HepG2 (cell line): ENCODE data around the gene HBA2. TPM values are rescaled to one million over a fixed set of nuclear protein-coding genes. Genes with fewer than 3 reads are reported as not detected.
A peak's percentile ranks its signal among the peaks of the same experiment; 100 is the strongest.
"Not testable (repeated sequence)": the region's sequence is repeated elsewhere in the genome, so short reads cannot be mapped to it uniquely, and the experiment has no call there.

ENCODE experiments used
- ATAC-seq: fragments of 200-7000 bp; cut with Tn5 transposase; 3 replicates; pipeline ENCODE4 v1.9.1; 2020; ENCODE audit warnings: mild to moderate bottlenecking, moderate library complexity
- BruUV-seq: library from RNA; stranded (reverse); fragments of 400-500 nt; replicated peaks from 2 replicates; lab custom pipeline; 2021; lab: Mats Ljungman, UMichigan
- CTCF ChIA-PET: fragments of 300-600 bp; formaldehyde crosslinking; extraction: SDS; loops from one replicate; lab custom pipeline; 2021; ENCODE audit warnings: low total read pairs, inconsistent platforms, low intra/inter-chr PET ratio; lab: Yijun Ruan, JAX
- POLR2A ChIA-PET: fragments of 350-600 bp; sonication (Branson Sonifier 250); formaldehyde crosslinking; loops from one replicate; lab custom pipeline; 2020; ENCODE audit warnings: antibody characterized with exemption, inconsistent platforms; lab: Yijun Ruan, JAX
- DNase-seq: peaks from one replicate; pipeline ENCODE4 v3.0.0-alpha.2; 2015; ENCODE audit warnings: low spot score
- FAIRE-seq: peaks from 3 replicates; lab custom pipeline; 2011; peaks lifted over from hg19 to GRCh38; lab: Jason Lieb, UNC
- H2AFZ ChIP-seq: one replicate; pipeline ENCODE4 v1.6.1; 2011; ENCODE audit warnings: low read length, inconsistent platforms
- H3K27ac ChIP-seq: fragments of 300-600 bp; 3 replicates; pipeline ENCODE4 v1.8.0; 2011; ENCODE audit warnings: mixed run types, mild to moderate bottlenecking, mixed read lengths, low read length, inconsistent platforms; ENCODE audit not compliant: insufficient read depth; ENCODE audit errors: extremely low read length
- H3K27me3 ChIP-seq, 2 experiments: fragments of 200-600 bp in 1 of 2; 2 replicates in 1 of 2; 3 replicates in 1 of 2; pipeline versions ENCODE4 v1.6.0 to v1.8.0; 2011; ENCODE audit warnings: low read length in 2 of 2, mild to moderate bottlenecking in 2 of 2, moderate library complexity in 2 of 2, inconsistent platforms in 1 of 2; ENCODE audit not compliant: insufficient read depth in 2 of 2, control insufficient read depth in 1 of 2
- H3K36me3 ChIP-seq, 2 experiments: fragments of 200-600 bp in 1 of 2; replicated peaks in 1 of 2; 2 replicates in 1 of 2; 3 replicates in 1 of 2; pipeline versions ENCODE4 v1.5.1 to v1.8.0; 2011; ENCODE audit warnings: low read length in 2 of 2, inconsistent platforms in 1 of 2; ENCODE audit not compliant: insufficient read depth in 2 of 2, control insufficient read depth in 1 of 2
- H3K4me1 ChIP-seq: 2 replicates; pipeline ENCODE4 v1.5.1; 2012; ENCODE audit warnings: low read length, inconsistent platforms; ENCODE audit not compliant: insufficient read depth
- H3K4me2 ChIP-seq: 2 replicates; pipeline ENCODE4 v1.6.0; 2011; ENCODE audit warnings: low read depth, low read length, inconsistent platforms
- H3K4me3 ChIP-seq, 3 experiments: fragments of 200-600 bp in 1 of 3; sonication (generic), shearing (Covaris generic) in 1 of 3; replicated peaks in 1 of 3; 2 replicates each; pipeline ENCODE4 v1.5.1; 2011 to 2016; ENCODE audit warnings: low read length in 3 of 3, inconsistent platforms in 2 of 3, low read depth in 2 of 3, mild to moderate bottlenecking in 2 of 3, control low read depth in 1 of 3, mixed read lengths in 1 of 3; ENCODE audit not compliant: insufficient read depth in 1 of 3
- H3K79me2 ChIP-seq: one replicate; pipeline ENCODE4 v1.6.1; 2011; ENCODE audit warnings: low read length, inconsistent platforms; ENCODE audit not compliant: insufficient read depth
- H3K9ac ChIP-seq: 2 replicates; pipeline ENCODE4 v1.6.0; 2011; ENCODE audit warnings: mild to moderate bottlenecking, low read depth, low read length, inconsistent platforms; ENCODE audit not compliant: insufficient read depth
- H3K9me3 ChIP-seq: 2 replicates; pipeline ENCODE4 v1.5.1; 2012; ENCODE audit warnings: mild to moderate bottlenecking, low read length
- H4K20me1 ChIP-seq: 2 replicates; pipeline ENCODE4 v1.6.0; 2011; ENCODE audit warnings: inconsistent platforms, mild to moderate bottlenecking, low read length, moderate library complexity; ENCODE audit not compliant: insufficient read depth
- ARID5B ChIP-seq: IDR thresholded peaks from 2 replicates; pipeline ENCODE4 v1.4.0; 2020; ENCODE audit warnings: mild to moderate bottlenecking, missing genetic modification reagents
- CC2D1A ChIP-seq: sonication (generic); formaldehyde crosslinking; IDR thresholded peaks from 2 replicates; pipeline ENCODE4 v1.8.1; 2023; ENCODE audit warnings: mild to moderate bottlenecking, missing genetic modification reagents
- ETV6 ChIP-seq: sonication (generic); formaldehyde crosslinking; conservative IDR thresholded peaks from 2 replicates; pipeline ENCODE4 v1.4.0; 2020; ENCODE audit warnings: missing genetic modification reagents
- HMGXB3 ChIP-seq: sonication (generic); formaldehyde crosslinking; IDR thresholded peaks from 2 replicates; pipeline ENCODE4 v1.4.0; 2020; ENCODE audit warnings: missing genetic modification reagents, borderline replicate concordance
- HOXD1 ChIP-seq: sonication (generic); formaldehyde crosslinking; IDR thresholded peaks from 2 replicates; pipeline ENCODE4 v1.5.0; 2020; ENCODE audit warnings: missing genetic modification reagents
- MAFG ChIP-seq: sonication (generic); formaldehyde crosslinking; IDR thresholded peaks from 2 replicates; pipeline ENCODE4 v1.5.1; 2020; ENCODE audit warnings: mild to moderate bottlenecking, missing genetic modification reagents
- SRY ChIP-seq: sonication (generic); formaldehyde crosslinking; IDR thresholded peaks from 2 replicates; pipeline ENCODE4 v1.8.0; 2022; ENCODE audit warnings: mild to moderate bottlenecking, missing genetic modification reagents
- ZNF101 ChIP-seq: sonication (generic); formaldehyde crosslinking; IDR thresholded peaks from 2 replicates; pipeline ENCODE4 v1.4.0; 2020; ENCODE audit warnings: mild to moderate bottlenecking, low read depth, missing genetic modification reagents, borderline replicate concordance
- ZNF713 ChIP-seq: sonication (generic); formaldehyde crosslinking; IDR thresholded peaks from 2 replicates; pipeline ENCODE4 v1.4.0; 2020; ENCODE audit warnings: mild to moderate bottlenecking, missing genetic modification reagents
- ZNF724P ChIP-seq: sonication (generic); formaldehyde crosslinking; IDR thresholded peaks from 2 replicates; pipeline ENCODE4 v1.8.0; 2022; ENCODE audit warnings: missing genetic modification reagents, borderline replicate concordance
- ZSCAN9 ChIP-seq: IDR thresholded peaks from 2 replicates; pipeline ENCODE4 v1.6.1; 2016; ENCODE audit warnings: borderline replicate concordance
- WGBS: methylation state at CpG from one replicate; pipeline ENCODE4 v1.1.6; 2017; ENCODE audit warnings: low lambda C conversion rate; 5-methylcytosine and 5-hydroxymethylcytosine counted together
- in situ Hi-C: cut with HindIII; loops from 2 replicates; pipeline ENCODE4 v1.10.0; 2017; ENCODE audit warnings: low pct_unique_long_range_greater_than_20kb; ENCODE audit not compliant: extremely low pct_ligation_motif_present
- intact Hi-C: fragments of 100-400 bp; cut with micrococcal nuclease; formaldehyde crosslinking; loops from one replicate; pipeline ENCODE4 v1.10.0; 2022; ENCODE audit not compliant: unreplicated experiment
- polyA plus RNA-seq, 8 experiments: library from polyadenylated mRNA; depleted of rRNA in 3 of 8; stranded (reverse) in 7 of 8; unstranded in 1 of 8; fragments of >200 nt; fragmentation: Illumina TruSeq in 4 of 8; extraction: Trizol in 4 of 8; gene quantifications; 2 replicates each; pipeline versions ENCODE4 v1.2.1 to v1.2.3, GENCODE V29; 2011 to 2016; ENCODE audit warnings: low read depth in 4 of 8, missing spikeins in 1 of 8, mixed read lengths in 1 of 8; ENCODE audit not compliant: insufficient read depth in 1 of 8
- total RNA-seq, 5 experiments: library from RNA; depleted of rRNA; stranded (reverse); fragments of >200 nt; fragmentation: Illumina TruSeq; extraction: Trizol; gene quantifications; 2 replicates each; pipeline ENCODE4 v1.2.3, GENCODE V29; 2016; ENCODE audit warnings: low read depth in 1 of 5

HBA2 gene
- total and polyA plus RNA-seq, 2 of the 13 experiments (the other 11 are each of a cell fraction or from before 2014, with no cell fraction given): not detected

GRCh38 chr16:169014-169413 lies 3.7 kb upstream of the HBA2 start:
- in situ Hi-C loops: no loop called here
- BruUV-seq: no TSS peak
- TF ChIP-seq CC2D1A (CRISPR knock-in tag) (no peak), ZNF713 (CRISPR knock-in tag) (no peak), MAFG (no peak), ZNF724P (CRISPR knock-in tag) (no peak), HOXD1 (CRISPR knock-in tag) (no peak), ZNF101 (CRISPR knock-in tag) (no peak)
- TF ChIP-seq, all 625 proteins: peak for 0
- Histone ChIP-seq H3K4me3 (no peak overlapping the region), H3K36me3 (no peaks in the 10 kb centered on the region), H3K27ac (no peak overlapping the region), H3K9me3 (no peaks in the 10 kb centered on the region), H3K4me1 (0 out of 2 replicates have a peak, but pooled peaks cover 18% of the 10 kb centered on the region), H2AFZ (no peak overlapping the region), H3K79me2 (no peaks in the 10 kb centered on the region), H3K9ac (no peak overlapping the region), H3K4me2 (no peak overlapping the region), H4K20me1 (peaks cover 3% of the 10 kb centered on the region; the same call in 1 of the 2 replicates), H3K27me3 (peaks cover 23 to 43% of the 10 kb centered on the region in 2 experiments)
- ChIA-PET CTCF (no interaction called here), POLR2A (no interaction called here)
- ATAC-seq (no peak), FAIRE-seq (no peak), DNase-seq (no peak)
- intact Hi-C loops: no loop called here
- 0% methylated on average over 2 of the region's 3 CpGs for WGBS

GRCh38 chr16:170088-170507 lies 2.6 kb upstream of the HBA2 start:
- in situ Hi-C loops, H3K9me3 ChIP-seq, H3K9ac ChIP-seq, H2AFZ ChIP-seq, H3K36me3 ChIP-seq, H4K20me1 ChIP-seq, CTCF ChIA-PET, intact Hi-C loops, H3K4me3 ChIP-seq, POLR2A ChIA-PET, H3K79me2 ChIP-seq, H3K4me2 ChIP-seq, BruUV-seq, H3K27ac ChIP-seq, DNase-seq: not testable (repeated sequence)
- Histone ChIP-seq H3K4me1 (0 out of 2 replicates have a peak, but pooled peaks cover 17% of the 10 kb centered on the region), H3K27me3 (peaks cover 23 to 44% of the 10 kb centered on the region in 2 experiments)
- ATAC-seq: peak; percentile 52
- WGBS: 0% methylated on average over 3 of the region's 5 CpGs
- FAIRE-seq: peak; percentile 68
- TF ChIP-seq ETV6 (CRISPR knock-in tag) (0 out of 2 replicates have a peak, but pooled peaks have one; percentile 52), SRY (CRISPR knock-in tag) (peak; percentile 76; the same call in 1 of the 2 replicates), ZSCAN9 (peak; percentile 90), ARID5B (CRISPR knock-in tag) (peak; percentile 42; the same call in 1 of the 2 replicates), HMGXB3 (peak; percentile 74)
